ENCODE measurements around the gene SDK2.

Gene SDK2

DNA sequence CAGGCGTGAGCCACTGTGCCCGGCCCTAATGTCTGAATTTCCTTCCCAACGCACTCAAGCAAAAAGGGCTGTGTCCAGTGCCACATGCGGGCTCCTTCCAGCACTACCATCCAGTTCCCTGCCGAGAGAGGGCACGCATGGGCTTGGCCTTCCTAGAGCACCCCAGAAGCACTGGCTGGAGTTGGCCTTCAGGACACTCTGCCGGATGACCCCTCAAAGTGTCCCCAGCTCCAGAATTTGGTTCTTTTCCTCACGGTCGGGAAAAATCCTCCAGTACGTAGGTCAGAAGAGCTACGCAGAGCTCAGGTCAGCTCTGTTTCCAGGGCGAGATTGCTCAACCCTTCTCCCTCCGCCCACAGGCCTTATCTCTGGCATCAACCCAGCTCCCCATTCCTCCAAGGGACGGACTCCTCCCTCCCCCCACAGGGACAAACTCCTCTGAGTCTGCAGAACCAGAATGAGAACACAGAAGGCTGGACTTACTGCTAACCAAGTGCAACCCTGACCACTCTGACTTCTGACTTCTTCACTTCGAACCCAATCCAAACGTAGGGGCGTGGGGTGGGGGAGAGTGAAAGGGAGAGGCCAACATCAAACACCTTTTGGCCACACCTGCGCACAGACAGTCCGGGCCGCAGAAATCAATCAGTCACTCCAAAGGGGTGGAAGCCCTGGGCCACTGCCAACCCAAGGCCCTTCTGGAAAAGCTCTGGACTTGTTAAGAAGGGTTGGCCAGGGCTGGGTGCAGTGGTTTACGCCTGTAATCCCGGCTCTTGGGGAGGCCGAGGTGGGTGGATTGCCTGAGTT, 336.0 kb downstream of the SDK2 start:
- no peak overlapping the region for H3K4me3 ChIP-seq (ENCODE audit: low read depth, low read length)
- TF ChIP-seq, protein P1, sequence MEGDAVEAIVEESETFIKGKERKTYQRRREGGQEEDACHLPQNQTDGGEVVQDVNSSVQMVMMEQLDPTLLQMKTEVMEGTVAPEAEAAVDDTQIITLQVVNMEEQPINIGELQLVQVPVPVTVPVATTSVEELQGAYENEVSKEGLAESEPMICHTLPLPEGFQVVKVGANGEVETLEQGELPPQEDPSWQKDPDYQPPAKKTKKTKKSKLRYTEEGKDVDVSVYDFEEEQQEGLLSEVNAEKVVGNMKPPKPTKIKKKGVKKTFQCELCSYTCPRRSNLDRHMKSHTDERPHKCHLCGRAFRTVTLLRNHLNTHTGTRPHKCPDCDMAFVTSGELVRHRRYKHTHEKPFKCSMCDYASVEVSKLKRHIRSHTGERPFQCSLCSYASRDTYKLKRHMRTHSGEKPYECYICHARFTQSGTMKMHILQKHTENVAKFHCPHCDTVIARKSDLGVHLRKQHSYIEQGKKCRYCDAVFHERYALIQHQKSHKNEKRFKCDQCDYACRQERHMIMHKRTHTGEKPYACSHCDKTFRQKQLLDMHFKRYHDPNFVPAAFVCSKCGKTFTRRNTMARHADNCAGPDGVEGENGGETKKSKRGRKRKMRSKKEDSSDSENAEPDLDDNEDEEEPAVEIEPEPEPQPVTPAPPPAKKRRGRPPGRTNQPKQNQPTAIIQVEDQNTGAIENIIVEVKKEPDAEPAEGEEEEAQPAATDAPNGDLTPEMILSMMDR (IDR thresholded peaks at IDR 0.05; ENCODE audit: borderline replicate concordance, insufficient read depth, low read depth, low read length) = no peak

DNA sequence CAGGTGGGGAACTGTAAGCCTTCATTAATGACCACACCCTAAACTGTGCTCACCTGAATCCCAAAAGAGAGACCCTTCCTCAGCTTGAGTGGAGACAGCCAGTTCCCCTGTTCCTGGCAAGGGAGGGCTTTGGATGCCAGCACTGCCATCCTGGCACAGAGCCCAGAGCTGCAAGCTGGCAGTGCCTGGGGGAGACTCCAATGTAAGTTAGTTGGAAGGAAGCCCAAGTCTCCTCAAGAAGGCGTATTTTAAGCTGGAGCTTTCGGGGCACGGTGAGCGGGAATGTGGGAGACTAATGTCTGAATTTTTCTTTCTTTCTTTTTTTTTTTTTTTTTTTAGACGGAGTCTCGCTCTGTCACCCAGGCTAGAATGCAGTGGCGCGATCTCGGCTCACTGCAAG, 337.1 kb downstream of the SDK2 start:
- TF ChIP-seq, protein P1 (IDR thresholded peaks at IDR 0.05; ENCODE audit: borderline replicate concordance, insufficient read depth, low read depth, low read length) = no peak
- no peak overlapping the region for H3K4me3 ChIP-seq (ENCODE audit: low read depth, low read length)

DNA sequence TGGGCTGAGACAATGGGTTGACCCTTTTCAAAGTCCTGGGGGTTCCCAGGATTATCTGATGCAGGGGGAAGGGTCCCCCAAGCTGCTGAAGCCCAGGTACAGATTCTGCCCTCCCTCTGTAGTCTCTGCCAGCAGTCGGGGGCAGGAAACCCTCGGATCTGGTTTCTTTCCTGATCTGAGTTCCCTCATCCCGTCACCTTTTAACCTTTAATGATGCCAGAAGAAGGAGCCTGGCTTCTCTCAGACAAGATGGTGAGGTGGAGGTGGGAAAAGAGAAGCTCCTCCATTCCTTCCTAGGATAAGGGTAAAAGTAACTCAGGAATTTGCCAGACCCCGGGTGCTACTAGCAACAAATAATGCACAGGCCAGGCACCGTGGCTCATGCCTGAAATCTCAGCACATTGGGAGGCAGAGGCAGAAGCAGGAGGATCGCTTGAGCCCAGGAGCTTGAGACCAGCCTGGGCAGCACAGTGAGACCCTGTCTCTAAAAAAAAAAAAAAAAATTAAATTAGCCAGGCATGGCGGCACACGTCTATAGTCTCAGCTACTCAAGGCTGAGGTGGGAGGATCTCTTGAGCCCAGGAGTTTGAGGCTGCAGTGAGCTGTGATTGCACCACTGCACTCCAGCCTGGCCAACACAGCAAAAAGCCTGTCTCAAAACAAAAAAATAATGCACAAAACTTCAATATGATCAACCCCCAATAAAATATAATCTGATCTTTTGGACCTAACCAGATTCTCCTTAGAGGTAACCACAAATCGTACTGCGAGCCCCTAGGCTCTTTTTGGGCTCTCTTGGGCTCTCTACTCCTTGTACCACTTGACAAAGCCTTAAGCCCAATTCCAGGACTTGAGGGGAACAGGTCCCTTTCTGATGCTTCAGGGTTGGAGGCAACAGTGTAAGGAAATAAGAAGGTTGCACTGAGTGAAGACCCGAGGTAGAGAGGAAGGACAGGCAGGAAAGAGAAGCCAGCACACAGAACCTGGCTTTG, 338.1 kb downstream of the SDK2 start:
- no peak overlapping the region for H3K4me3 ChIP-seq (ENCODE audit: low read depth, low read length)
- TF ChIP-seq, protein P1 (IDR thresholded peaks at IDR 0.05; ENCODE audit: borderline replicate concordance, insufficient read depth, low read depth, low read length) = no peak

DNA sequence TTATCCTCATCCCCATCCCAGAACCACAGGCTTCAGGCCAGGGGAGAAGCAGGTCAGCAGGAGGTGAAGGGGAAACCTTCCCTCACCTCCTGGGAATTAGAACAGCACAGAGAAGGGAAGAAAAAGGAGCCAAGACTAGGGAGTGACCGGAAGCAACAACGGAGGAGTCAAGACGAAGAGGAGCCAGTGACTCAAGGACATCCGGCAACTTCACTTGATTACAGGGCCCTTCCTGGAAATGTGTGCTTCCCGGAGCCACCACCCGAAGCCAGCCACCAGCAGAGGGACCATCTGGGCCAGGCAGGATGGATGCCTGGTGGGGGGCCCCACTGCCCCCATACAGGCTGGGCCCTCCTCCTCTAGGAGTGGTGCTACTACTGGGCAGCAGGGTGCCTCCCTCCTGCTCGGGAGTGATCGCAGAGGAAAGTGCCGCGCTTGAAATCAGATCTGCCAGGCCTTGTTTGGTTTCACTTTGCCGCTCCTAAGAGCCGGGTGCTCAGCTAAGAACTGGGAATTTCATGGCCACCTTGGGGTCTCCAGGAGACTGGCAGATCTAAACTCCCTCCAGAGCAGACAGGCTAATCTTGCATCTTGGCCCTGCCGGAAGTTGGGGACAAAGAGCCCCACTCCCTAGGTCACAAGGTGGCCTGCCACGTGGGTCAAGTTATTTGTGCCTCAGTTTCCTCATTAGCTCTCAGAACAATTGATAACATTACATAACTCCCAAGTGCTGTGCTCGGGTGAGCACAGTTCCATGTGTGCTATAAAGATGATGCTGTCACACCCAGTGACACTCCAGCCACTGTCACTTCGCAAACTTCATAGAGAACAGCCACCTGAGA, 339.1 kb downstream of the SDK2 start:
- H3K4me3 ChIP-seq (ENCODE audit: low read depth, low read length) = no peak overlapping the region

DNA sequence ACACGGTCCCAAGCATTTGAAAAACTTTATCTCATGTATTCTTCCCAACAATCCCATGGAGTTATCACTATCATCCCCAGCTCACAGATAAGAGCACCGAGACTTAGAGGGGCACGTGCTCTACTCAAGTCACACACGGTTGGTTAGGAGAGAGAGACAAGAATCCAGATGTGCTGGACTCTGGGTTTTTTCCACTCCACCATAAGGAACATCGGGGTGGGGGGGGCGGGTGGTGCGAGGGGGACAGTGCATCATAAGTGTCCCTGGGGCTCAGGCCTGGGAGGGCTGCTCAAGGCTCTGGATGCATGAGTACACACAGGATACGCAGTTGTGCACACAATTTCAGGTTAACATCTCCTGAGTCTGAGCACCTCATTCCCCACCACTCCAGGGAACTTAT, 339.8 kb downstream of the SDK2 start:
- H3K4me3 ChIP-seq (ENCODE audit: low read depth, low read length) = no peak overlapping the region
- TF ChIP-seq, protein P1 (IDR thresholded peaks at IDR 0.05; ENCODE audit: borderline replicate concordance, insufficient read depth, low read depth, low read length) = no peak

More for the DNA sequence above, 339.1 kb downstream of the SDK2 start:
- TF ChIP-seq, protein P1 (IDR thresholded peaks at IDR 0.05; ENCODE audit: borderline replicate concordance, insufficient read depth, low read depth, low read length) = no peak

DNA sequence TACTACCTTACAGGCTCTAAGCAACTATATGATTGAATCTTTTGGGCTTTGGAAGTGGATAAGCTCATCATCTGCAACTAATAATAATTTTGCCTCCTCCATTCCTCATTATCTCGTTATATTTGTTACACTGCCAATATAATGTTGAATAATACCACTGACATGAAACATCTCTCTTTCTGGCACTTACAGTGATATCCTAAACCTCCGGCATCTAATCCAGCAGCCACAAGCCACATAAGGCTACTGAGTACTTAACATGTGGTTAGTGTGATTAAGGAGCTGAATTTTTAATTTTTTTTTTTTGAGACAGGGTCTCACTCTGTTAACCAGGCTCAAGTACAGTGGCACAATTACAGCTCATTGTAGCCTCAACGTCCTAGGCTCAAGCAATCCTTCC, 342.1 kb downstream of the SDK2 start:
- TF ChIP-seq, protein P1 (IDR thresholded peaks at IDR 0.05; ENCODE audit: borderline replicate concordance, insufficient read depth, low read depth, low read length) = no peak
- H3K4me3 ChIP-seq (ENCODE audit: low read depth, low read length) = no peak overlapping the region

Data from GM12875 (cell line).